C4-2B (cell line): ENCODE measurements around the gene TCERG1L.

Source experiments
- H3K27ac ChIP-seq: fragments of 450-650 bp; 2 replicates; pipeline ENCODE4 v1.5.1; 2017
- ZFX ChIP-seq: fragments of 450-650 bp; IDR thresholded peaks from 2 replicates; pipeline ENCODE4 v1.6.1; 2017
- TF ChIP-seq, protein P1 (sequence below): fragments of 450-650 bp; conservative IDR thresholded peaks from 2 replicates; pipeline ENCODE4 v1.5.1; 2017; ENCODE audit warnings: mild to moderate bottlenecking

TCERG1L gene

DNA sequence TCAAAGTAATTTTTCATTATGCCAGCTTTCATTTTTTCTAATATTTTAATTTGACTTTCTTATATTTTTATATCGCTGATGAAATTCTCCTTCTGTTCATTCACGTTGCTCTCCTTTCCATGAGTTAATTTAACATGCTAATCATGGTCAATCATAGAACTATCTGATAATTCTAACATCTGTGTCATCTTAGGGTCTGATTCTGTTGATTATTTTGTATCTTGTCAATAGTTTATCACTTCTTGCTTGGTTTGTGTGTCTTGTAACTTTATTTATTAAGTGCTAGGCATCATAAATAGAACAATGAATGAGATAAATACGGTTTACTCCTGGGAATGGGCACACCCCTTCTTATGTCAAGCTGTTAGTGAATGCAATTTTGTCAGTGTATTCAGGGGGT, 11.0 kb downstream of the TCERG1L start:
- H3K27ac ChIP-seq: no peak overlapping the region
- TF ChIP-seq ZFX: no peak
- TF ChIP-seq, protein P1, sequence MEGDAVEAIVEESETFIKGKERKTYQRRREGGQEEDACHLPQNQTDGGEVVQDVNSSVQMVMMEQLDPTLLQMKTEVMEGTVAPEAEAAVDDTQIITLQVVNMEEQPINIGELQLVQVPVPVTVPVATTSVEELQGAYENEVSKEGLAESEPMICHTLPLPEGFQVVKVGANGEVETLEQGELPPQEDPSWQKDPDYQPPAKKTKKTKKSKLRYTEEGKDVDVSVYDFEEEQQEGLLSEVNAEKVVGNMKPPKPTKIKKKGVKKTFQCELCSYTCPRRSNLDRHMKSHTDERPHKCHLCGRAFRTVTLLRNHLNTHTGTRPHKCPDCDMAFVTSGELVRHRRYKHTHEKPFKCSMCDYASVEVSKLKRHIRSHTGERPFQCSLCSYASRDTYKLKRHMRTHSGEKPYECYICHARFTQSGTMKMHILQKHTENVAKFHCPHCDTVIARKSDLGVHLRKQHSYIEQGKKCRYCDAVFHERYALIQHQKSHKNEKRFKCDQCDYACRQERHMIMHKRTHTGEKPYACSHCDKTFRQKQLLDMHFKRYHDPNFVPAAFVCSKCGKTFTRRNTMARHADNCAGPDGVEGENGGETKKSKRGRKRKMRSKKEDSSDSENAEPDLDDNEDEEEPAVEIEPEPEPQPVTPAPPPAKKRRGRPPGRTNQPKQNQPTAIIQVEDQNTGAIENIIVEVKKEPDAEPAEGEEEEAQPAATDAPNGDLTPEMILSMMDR: no peak

DNA sequence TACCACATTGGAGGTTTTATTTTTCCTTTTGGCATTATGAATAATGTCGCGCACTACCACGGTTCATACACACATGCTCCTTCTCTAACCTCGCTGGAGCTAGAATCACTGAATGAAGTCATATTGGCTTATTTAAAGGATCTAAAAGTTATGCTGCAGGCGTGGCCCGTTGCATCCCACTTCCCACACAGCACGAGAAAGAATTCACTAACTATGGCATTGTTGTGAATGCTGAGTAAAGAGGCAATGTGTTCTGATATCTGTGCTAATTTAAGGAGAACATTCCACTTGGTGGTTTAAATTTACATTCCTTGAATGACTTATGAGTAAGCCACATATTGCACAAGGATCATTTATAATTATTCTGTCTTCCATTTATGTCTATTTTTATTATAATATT, 20.7 kb downstream of the TCERG1L start:
- TF ChIP-seq ZFX: no peak
- TF ChIP-seq, protein P1: no peak
- no peak overlapping the region for H3K27ac ChIP-seq

GRCh38 chr10:131288648-131289047, 22.9 kb downstream of the TCERG1L start:
- H3K27ac ChIP-seq: no peak overlapping the region
- TF ChIP-seq, protein P1: no peak

GRCh38 chr10:131282961-131283360, 28.6 kb downstream of the TCERG1L start:
- TF ChIP-seq, protein P1: no peak
- no peak for TF ChIP-seq ZFX
- no peak overlapping the region for H3K27ac ChIP-seq

- no peak for TF ChIP-seq ZFX
- TF ChIP-seq, protein P1: no peak
- no peak overlapping the region for H3K27ac ChIP-seq
These were observed 31.4 kb downstream of the TCERG1L start for GRCh38 chr10:131280101-131280500.

GRCh38 chr10:131279516-131279915, 32.0 kb downstream of the TCERG1L start:
- H3K27ac ChIP-seq: no peak overlapping the region
- TF ChIP-seq ZFX: no peak
- TF ChIP-seq, protein P1: no peak

DNA sequence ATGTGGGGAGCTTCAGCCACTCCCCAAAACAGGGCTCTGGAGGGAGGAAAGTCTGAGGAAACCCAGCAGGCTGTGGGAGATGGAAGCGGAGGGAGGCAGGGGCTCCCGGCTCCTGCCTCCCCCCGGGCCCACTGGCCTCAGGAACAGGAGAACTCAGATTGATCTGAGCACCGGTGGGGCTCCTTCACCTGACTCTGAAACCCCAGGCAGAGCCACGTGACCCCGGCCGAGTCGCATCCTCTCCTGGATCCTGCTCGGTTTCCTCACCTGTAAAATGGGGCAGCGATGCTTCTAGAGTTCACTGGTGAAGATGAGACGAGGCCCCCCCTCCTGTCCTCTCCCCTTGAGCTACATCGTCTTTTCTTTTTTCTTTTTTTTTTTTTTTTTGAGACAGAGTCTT, 33.6 kb downstream of the TCERG1L start:
- H3K27ac ChIP-seq: no peak overlapping the region

More for the DNA sequence above, 33.6 kb downstream of the TCERG1L start:
- TF ChIP-seq, protein P1: no peak
- TF ChIP-seq ZFX: no peak
